AML-193 (cell line): Measurements from ENCODE around the gene SLFN12.
"Not testable (repeated sequence)": the region's sequence is repeated elsewhere in the genome, so short reads cannot be mapped to it uniquely, and the experiment has no call there.

Experiments
- DNase-seq, 2 experiments: peaks; one replicate each; lab custom pipeline; 2025; lab: John Stamatoyannopoulos, UW

SLFN12 gene

GRCh38 chr17:35432176-35433074, at the start of gene SLFN12:
Gene SLFN12, minus strand, starts transcription at chr17:35432500. Its CDS starts 9,472 bp downstream, at chr17:35423028.
- DNase-seq: peak; percentile 76 to 80

DNA sequence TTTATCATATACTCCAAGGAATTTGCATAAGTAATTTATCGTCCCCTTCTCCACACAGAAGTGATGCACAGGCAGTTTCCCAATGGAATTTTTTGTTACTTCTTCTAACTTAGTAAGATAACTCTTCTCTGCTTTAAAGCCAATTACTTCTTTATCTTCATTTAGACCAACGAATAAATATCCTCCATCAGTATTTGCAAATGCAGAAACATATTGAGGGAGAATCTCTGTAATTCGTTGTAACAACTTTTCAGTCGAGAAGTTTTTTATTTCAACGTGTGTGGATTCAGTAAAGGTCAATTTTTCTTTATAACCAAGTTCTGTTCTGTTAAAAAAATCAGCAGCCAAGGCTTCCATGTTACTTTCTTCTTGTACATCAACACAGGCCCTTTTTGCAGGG, 47.0 kb upstream of the SLFN12 start:
- no peak for DNase-seq

- no peak for DNase-seq
Measured at GRCh38 chr17:35477248-35477647, 44.9 kb upstream of the SLFN12 start.

GRCh38 chr17:35476283-35476820, 44.1 kb upstream of the SLFN12 start:
- DNase-seq: no peak

- no peak for DNase-seq
Measured at GRCh38 chr17:35468475-35468874, 36.2 kb upstream of the SLFN12 start.

- no peak for DNase-seq
Measured at GRCh38 chr17:35467824-35468223, 35.5 kb upstream of the SLFN12 start.

DNA sequence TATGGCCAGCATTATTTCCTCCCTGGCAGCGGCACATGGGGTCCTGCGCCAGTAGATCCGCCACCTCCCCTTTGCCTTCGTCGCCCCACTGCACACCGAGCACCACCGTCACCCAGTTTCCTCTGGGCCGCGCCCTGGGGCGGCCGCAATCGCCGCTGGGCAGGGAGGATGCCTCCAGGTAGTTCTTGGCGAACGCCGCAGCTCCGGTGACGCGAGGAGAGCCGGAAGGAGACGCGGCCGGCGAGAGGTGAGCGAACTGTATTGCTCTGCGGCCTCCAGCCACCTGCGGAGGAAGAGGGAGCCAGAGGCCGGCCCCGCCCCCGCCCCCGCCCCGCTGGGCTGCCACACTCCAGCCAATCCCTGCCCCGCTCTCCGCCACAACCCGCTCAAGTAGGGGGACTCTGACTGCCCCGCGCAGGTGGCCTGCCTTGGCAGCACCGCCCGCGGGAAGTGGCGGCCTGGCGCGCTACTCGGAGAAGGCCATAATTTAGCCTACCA, 28.1 kb upstream of the SLFN12 start:
- no peak for DNase-seq

DNA sequence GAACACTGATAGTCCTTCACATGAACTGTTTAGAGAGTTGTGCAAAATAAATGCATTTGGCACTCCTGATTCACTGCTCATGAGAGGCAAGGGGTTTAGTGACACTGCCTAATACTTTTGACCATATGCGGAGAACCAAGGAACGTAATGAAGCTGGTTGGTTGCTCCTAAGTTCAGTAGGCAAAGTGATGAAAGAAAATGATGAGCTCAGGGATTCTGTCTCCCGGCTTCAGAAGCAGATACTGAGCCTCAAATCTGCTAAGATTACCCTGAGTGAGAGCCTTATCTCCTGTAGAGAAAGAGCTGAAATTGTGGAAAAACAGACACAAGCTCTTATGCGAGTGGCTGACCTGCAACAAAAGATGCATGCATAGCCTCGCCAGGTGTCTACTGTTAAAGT, 21.7 kb upstream of the SLFN12 start:
- DNase-seq: not testable (repeated sequence)

DNA sequence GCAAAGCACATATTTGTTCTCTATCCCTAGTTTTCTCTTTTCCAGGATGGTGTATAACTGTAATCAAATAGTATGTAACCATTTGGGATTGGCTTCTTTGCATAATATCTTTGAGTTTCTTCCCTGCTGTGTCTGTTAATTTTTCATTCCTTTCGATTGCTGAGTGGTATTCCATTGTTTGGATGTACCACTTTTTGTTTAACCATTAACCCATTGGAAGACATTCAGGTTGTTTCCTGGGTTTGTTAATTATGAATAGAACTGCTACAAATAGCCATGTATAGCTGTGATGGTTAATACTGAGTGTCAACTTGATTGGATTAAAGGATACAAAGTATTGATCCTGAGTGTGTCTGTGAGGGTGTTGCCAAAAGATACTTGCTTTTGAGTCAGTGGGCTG, 20.9 kb upstream of the SLFN12 start:
- DNase-seq: no peak

DNA sequence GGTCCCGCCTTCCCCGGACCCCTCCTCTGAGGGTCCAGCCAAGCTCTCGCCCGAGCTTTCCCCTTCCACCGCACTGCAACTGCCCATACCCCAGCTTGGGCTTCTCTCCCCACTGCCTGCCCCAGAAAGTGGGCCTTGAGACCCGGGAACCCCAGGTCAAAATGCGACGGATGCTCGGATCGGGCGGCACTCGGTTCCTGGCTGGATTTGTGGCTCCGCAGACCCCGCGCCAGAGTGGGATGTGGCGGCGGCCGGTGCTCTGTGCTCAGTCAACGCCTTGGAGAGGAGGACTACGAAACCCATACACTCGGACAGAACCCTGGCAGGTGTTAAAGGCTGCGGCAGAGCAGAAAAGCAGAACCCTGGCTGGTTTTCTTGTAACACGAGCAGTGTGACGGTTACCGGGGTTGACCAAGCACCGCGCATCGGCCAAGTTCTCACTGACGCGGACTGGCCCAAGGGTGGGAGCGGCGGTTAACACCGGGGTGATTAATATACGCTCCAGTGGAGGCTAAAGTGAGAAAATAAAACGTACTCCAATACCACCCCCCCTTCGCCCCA, 17.2 kb upstream of the SLFN12 start:
- DNase-seq: no peak

DNA sequence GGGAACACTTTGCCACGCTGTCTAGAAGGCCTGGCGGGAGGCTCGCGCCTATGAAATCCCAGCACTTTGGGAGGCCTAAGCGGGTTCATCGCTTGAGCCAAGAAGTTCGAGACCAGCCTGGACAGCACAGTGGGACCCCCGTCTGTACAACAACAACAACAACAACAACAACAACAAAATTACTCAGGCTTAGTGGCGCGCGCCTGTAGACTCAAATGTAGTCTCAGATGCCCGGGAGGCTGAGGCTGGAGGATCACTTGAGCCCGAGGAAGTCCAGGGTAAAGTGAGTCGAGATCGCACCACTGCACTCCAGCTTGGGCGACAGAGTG, 16.6 kb upstream of the SLFN12 start:
- DNase-seq: no peak

- DNase-seq: peak; percentile 94 to 96
Measured at GRCh38 chr17:35448214-35448898, 16.1 kb upstream of the SLFN12 start, which contains the start of gene SLFN13. Gene SLFN13, minus strand, starts transcription at chr17:35448766. Its CDS starts 3,086 bp downstream, at chr17:35445680.

DNA sequence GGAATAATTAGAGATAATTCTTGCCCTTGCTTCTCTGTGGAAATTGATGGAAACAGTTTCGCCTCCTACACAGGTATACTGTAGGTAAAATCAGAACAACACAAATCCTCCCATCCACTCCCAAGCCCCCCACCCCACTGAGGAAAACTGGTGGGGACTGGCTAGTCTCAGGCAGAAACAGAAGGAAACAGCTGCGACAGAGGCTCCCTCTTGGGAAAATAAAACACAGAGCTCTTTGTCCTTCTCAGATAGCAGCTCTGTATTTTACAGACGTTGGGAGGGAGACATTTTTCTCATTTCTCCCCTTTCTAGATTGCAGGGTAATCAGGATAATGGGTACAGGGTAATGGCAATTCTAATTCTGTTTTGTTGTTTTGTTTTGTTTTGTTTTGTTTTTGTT, 15.2 kb upstream of the SLFN12 start:
- no peak for DNase-seq

DNA sequence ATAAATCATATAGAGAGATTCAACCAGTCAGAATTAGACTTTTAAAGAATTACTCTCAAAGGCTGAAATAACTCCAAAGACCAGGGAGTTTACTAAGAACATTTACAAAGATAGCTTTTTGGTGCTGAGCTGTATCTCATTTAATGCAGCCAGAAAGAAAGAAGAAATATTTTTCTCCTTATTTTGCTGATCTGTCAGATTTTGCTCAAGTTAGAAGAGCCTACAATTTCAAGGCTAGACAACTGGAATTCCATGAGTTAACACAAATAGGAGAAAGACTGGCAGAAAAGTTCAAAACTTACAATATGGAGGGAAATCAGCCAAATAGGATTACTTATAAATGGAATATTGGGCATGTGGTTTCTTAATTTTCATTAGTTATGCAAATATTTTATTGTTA, 6.1 kb upstream of the SLFN12 start:
- no peak for DNase-seq

GRCh38 chr17:35433075-35433894, 985 bp upstream of the SLFN12 start:
- peak; percentile 89 for DNase-seq

GRCh38 chr17:35429702-35430101, 2.6 kb downstream of the SLFN12 start:
- no peak for DNase-seq

DNA sequence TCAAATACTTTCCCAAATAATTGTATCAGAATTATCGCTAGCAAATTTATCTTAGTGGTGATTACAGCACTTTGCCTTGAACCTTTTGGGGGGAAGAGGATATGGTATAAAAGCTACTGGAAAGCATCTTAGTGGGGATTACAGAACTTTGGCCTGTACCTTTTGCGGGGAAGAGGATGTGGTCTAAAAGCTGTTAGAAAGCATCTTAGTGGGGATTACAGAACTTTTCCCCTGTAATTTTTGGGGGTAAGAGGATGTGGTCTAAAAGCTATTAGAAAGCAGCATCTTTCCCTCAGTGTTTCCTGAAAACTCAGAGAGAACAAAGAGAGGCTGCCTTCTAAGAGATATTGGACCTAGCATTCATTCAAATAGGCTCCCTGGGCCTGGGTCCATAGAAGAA, 4.1 kb downstream of the SLFN12 start:
- DNase-seq: no peak

DNA sequence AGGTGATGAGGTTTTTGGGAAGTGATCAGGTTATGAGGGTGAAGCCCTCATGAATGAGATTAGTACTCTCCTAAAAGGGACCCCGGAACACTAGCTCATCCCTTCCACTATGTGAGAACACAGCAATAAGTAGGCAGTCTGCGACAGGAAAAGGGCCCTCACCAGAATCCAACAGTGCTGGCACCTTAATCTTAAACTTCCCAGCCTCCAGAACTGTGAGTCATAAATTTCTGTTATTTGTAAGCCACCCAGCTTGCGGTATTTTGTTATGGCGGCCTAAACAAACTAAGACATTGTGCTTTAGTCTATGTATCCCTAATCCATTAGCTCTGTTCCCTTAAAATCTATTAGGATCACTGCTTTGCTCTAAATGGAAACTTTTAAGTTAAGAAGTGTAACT, 8.5 kb downstream of the SLFN12 start:
- no peak for DNase-seq

DNA sequence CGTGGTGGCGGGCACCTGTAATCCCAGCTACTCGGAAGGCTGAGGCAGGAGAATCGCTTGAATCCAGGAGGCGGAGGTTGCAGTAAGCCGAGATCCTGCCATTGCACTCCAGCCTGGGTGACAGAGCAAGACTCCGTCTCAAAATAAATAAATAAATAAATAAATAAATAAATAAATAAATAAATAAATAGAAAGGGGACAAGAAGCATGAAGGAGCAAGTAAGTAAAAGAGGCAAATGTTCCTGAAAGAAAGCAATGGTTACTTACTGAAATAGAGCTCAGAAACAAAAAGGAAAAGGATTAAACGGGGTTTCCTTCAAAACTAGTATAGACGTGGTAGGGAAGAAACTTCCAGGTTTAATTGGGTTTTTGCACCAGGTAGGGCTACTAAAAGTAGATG, 11.2 kb downstream of the SLFN12 start:
- DNase-seq: not testable (repeated sequence)

DNA sequence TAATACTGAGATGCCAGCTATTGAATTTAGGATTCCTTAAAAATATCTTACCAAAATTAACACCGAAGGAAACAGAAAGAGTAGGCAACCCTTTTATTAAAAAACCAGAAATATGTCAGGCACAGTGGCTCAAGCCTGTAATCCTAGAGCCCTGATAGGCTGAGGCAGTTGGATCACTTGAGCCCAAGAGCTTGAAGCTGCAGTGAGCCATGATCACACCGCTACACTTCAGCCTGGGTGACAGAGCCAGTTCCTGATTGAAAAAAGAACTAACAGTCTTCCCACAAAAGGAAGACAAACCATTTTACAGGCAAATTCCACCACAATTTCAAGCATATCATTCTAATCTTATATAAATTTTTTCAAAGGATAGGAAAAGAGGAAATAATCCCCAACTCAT, 15.6 kb downstream of the SLFN12 start:
- DNase-seq: no peak

DNA sequence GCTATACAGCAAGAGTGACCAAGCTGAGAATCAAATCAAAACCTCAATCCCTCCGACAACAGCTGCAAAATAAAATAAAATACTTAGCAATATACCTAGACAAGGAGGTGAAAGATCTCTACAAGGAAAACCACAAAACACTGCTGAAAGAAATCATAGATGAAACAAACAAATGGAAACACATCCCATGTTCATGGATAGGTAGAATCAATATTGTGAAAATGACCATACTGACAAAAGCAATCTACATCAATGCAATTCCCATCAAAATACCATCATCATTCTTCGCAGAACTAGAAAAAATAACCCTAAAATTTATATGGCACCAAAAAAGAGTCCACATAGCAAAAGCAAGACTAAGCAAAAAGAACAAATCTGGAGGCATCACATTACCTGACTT, 17.6 kb downstream of the SLFN12 start:
- not testable (repeated sequence) for DNase-seq

GRCh38 chr17:35414247-35414646, 18.1 kb downstream of the SLFN12 start:
- DNase-seq: no peak
